HG03175 (cell line): ENCODE measurements around the gene CDC42EP4.
"Not testable (repeated sequence)": the region's sequence is repeated elsewhere in the genome, so short reads cannot be mapped to it uniquely, and the experiment has no call there.

Source experiments
- ATAC-seq: cut with Tn5 transposase; IDR thresholded peaks from one replicate; pipeline ENCODE4 v1.9.1; 2021; ENCODE audit warnings: mild to moderate bottlenecking, moderate library complexity; ENCODE audit not compliant: unreplicated experiment

CDC42EP4 gene

DNA sequence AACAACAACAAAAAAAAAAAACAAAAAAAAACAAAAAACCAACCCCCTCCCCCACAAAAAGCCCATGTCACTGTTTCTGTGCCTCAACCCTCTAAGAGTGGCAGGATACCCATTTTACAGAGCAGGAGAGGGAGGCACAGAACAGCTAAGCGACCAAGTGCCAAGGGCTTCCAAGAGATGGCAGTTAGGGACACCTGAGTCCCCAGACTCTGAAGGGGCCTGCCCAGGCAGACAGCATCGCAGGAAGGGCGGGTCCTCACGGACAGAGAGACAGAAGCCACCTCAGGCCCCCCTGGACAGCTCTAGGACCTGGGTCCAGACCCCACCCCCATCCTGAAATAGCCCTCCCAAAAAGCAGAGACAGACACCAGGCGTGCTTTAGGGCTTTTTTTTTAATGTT, 28.6 kb downstream of the CDC42EP4 start:
- no peak for ATAC-seq

DNA sequence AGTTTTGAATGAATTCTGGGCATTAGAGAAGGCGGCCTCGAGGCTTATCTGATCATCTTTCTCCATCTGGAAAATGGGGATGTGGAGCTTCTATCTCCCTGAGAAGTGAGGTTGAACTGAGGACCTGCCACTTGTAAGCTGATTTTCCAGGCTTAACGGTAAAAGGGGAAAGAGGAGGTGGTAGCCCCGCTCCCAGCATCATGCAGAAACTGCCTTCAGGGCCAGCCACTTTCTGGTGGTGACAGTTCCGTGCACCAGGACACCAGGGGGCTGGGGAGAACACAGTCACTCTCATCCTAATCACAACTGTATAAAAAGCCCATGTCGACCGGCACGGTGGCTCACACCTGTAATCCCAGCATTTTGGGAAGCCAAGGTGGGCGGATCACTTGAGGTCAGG, 29.2 kb downstream of the CDC42EP4 start:
- no peak for ATAC-seq

DNA sequence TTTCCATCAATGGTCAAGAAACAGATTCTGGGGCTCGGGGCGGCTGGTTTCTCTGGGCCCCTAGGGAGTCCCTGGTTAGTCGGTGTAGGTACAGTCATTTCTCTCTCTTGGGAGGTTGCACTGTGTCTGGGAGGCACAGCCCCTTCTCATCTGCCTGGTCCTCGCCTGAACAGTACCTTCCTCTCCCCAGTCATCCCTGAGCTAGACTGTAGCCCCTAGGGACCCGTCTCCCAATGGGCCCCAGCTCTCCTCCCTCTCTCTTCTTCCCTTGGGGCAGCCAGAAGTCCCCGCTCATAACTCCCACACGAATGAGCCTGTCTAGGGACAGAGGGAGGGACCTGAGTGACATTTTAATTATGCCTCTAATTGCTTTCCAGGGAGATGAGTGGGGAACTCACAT, 29.9 kb downstream of the CDC42EP4 start:
- peak; percentile 93 for ATAC-seq

DNA sequence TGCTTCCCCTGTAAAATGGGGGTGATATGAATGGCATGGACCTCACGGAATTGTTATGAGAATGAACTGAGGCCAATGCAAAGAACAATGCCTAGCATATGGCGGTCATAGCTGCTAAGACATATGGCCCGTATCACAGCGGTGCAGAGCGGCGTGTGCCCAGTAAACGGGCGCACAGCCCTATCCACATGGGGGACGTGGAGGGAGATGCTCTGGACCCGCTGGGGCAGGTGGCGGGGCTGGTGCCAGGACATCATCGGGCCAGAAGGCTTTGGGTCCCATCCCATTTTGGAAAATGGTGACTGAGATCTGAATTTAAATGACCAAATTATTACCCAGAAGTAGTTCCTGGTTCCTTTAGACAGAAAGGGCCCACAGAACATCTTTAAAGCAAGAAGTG, 31.6 kb downstream of the CDC42EP4 start:
- no peak for ATAC-seq

DNA sequence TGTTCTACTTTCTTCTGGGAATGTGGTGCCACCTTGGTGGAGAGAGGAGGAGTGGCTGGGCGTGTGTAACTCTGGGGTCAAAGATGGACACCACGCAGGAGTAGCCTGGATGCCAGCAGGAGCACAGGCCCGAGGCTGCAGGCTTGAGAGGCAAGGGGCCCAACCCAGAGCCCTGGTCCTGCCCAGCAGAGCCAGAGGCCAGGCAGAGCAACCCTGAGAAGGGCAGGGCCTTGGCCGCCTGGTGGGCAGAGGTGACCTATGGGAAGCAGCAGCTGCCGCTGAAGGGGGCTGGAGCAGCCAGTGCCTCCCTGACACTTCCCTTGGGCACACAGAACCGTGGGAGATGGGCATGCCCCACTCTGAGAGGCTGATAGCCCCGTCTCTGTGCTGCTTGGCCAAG, 32.1 kb downstream of the CDC42EP4 start:
- no peak for ATAC-seq

DNA sequence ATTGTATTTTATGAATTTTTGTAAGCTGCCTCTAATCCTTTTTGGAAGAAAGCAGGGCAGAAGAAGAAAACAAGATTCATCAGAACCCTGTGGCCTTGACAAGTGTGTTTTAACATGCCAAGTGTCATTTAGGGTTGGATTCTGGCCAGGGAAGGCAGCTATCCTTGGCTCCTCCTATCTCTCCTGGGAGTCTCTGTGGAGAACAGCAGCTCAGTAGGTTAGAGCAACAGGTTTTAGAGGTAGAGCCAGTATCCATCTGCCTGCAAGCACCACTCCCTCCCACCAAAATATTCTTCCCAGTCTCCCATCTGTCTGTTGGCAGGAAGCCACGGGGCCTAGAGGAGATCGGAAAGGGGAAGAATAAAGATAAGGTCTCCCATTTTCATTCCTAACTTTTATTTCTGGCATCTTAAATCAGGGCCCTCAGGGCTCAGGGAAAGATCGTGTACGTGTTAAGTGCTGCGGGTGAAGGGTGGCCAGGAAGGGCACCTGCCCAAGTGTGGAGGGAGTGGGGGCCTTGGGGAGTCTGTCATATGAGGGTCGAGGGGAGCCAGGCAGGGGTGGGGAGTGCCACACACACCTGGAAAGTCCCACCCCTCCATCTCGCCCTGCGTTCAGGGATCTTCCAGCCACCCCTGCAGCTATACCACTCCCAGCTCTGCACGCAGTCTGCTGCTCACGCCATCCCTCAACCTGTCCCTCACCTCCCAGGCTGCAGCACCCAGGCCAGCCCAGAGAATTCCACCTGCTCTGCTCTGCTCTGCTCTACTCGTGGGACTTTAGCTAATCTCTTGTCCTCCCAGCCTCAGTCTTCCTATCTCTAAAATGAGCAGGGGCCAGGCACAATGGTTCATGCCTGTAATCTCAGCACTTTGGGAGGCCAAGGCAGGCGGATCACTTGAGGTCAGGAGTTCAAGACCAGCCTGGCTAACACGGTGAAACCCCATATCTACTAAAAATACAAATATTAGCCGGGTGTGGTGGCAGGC, 33.0 kb downstream of the CDC42EP4 start:
- no peak for ATAC-seq

DNA sequence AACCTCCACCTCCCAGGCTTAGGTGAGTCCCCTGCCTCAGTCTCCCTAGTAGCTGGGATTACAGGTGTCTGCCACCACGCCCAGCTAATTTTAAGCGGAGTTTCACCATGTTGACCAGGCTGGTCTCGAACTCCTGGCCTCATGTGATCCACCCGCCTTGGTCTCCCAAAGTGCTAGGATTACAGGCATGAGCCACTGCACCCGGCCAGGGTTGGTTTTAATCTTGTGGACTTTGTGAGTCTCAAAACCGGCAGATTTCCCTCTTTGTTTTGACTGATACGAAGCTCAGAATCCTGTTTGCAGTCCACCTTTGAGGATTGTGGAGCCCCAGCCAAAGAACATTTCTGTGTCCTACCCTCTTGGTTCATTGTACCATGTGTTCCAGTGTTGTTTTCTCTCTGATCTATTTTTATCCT, 33.7 kb downstream of the CDC42EP4 start:
- ATAC-seq: no peak

DNA sequence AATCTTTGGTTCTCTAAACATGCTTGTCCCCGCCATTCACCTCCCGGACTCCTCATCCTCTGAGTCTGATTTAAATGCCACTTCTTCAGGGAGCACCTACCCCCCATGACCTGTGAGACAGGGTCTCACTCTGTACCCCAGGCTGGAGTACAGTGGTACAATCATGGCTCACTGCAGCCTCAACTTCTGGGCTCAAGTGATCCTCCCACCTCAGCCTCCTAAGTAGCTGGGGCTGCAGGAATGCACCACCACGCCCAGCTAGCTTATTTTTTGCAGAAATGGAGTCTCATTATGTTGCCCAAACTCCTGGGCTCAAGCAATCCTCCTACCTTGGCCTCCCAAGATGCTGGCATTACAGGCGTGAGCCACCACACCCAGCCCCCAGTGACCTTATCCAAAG, 37.3 kb downstream of the CDC42EP4 start:
- ATAC-seq: no peak

DNA sequence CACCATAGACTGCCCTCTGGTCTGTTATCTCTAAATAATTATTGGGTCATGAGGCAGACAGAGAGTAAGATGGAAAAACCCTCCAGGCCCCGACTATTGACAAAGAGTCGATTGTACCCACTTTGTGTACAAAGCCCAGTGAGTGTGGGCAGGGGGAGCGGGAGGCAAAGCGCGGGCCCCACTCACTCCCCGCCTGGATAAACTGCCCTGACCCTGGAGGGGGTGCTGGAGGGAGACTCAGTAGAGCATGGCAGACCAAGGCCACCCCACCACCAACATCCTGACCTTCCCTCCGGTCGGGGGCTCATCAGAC, 38.9 kb downstream of the CDC42EP4 start:
- no peak for ATAC-seq

DNA sequence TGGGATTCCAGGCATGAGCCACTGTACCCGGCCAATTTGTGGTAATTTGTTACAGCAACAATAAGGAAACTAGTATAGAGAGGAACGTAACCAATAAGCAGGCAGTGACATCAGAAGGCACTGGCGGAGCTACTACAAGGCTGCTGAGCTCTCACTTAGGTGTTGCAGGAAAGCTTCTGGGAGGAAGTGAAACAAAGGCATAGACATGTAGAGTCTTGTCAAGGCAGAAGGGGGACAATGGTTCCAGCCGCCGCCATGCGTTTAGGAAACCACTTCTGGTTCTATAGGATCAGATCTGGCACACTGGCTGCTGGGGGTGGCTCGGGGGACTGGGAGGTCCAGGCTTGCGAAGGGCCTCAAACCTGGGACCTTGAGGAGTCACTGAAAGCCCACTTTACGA, 40.7 kb downstream of the CDC42EP4 start:
- peak; percentile 98 for ATAC-seq

DNA sequence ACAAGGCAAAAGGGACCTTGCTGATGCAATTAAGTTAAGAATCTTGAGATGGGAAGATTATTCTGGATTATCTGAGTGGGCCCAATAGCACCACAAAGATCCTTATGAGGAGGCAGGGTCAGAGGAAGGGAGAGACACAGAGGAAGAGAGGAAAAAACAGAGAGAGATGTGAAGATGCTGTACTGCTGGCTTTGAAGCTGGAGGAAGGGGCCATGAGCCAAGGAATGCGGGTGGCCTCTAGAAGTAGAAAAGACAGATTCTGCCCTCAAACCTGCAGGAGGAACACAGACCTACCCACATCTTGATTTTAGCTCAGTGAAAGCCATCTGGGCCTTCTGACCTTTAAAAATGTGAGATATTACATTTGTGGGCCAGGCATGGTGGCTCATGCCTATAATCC, 42.0 kb downstream of the CDC42EP4 start:
- ATAC-seq: no peak

DNA sequence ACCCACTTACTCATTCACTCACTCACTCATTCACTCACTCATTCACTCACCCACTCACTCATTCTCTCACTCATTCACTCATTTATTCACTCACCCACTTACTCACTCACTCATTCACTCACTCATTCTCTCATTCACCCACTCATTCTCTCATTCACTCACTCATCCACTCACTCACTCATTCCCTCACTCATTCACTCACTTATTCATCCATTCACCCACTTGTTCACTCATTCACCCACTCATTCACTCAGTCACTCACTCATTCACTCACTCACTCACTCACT, 42.5 kb downstream of the CDC42EP4 start:
- ATAC-seq: no peak

DNA sequence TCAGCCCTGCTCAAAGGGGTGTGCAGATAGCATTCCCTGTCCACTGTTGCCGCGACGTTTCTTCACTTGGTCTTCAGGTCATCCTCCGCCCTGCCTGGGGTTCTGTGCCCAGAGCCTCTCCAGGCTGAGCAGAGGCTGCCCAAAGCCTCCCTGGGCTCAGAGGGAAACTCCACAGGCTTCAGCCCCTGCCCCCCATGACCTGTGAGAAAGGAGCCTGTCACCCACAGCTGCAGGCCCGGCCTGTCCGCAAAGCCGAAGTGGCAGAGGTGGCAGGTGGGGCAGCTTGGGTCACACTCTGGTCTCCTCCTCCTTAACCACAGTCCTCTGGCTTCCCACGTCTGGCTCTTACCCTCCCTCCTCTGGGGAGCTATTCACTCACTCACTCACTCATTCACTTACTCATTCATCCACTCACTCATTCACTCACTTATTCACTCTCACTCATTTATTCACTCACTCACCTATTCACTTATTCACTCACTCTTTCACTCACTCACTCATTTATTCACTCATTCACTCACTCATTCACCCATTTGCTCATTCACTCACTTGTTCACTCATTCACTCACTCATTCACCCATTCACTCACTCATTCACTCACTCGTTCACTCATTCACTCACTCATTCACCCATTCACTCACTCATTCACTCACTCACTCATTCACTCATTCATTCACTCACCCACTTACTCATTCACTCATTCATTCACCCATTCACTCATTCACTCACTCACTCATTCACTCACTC, 43.0 kb downstream of the CDC42EP4 start:
- ATAC-seq: no peak

DNA sequence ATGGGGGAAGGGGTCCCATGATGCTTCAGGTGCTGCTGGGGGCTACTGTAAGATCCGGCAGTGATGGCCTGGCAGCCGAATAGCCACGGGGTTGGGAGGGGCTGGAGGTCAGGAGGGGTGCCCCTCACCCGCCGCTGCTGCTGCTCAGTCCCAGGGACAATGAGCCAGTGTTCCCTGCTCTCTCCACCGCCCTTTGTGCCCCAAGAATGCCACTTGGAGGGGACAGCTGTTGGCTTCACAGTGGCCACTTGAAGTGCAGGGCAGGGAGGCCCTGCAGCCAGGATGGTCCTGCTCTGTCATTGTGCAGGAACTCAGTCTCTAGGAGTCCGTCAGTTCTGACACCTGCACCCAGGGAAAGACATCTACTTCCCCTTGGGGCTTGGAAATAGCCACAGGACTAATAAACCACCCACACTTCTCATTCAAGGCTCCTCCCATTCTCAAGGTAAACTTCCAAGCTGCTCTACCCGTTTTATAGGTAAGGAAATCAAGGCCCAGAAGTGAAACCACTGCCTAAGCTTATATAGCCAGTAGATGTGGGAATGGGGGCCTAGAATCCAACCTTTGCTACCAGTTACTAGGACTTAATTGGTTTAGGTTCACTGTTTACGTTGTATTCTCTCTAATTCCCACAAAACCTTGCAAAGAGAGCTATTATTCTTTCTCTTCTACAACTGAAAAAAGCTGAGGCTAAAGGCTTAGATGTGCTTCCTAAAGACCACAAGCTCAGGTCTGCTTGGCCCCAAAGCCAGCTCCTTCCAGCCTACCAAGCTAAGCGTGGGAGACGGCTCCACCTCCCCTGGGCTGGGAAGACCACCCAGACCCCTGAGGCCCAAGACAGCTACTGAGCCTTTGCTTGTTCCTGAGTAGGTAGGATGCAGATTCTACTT, 43.9 kb downstream of the CDC42EP4 start:
- no peak for ATAC-seq

DNA sequence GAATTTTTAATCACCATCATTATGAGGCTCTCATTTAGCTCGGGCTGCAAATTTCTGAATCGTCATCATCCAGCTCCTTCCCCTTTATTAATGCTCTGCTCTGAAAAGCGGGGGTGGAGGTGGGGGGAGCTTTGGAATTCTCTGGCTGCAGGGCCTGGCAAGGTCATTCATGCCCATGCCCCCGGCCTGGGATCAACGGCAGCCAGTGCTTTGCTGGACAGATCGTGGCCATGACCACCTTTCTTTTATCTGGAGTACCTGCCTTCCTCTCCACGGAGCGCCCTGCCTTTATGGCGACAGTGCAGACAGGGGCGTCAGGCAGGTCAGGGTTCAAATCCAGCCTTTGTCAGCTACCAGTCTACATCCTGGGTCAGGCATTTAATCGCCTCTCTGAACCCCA, 45.0 kb downstream of the CDC42EP4 start:
- no peak for ATAC-seq

DNA sequence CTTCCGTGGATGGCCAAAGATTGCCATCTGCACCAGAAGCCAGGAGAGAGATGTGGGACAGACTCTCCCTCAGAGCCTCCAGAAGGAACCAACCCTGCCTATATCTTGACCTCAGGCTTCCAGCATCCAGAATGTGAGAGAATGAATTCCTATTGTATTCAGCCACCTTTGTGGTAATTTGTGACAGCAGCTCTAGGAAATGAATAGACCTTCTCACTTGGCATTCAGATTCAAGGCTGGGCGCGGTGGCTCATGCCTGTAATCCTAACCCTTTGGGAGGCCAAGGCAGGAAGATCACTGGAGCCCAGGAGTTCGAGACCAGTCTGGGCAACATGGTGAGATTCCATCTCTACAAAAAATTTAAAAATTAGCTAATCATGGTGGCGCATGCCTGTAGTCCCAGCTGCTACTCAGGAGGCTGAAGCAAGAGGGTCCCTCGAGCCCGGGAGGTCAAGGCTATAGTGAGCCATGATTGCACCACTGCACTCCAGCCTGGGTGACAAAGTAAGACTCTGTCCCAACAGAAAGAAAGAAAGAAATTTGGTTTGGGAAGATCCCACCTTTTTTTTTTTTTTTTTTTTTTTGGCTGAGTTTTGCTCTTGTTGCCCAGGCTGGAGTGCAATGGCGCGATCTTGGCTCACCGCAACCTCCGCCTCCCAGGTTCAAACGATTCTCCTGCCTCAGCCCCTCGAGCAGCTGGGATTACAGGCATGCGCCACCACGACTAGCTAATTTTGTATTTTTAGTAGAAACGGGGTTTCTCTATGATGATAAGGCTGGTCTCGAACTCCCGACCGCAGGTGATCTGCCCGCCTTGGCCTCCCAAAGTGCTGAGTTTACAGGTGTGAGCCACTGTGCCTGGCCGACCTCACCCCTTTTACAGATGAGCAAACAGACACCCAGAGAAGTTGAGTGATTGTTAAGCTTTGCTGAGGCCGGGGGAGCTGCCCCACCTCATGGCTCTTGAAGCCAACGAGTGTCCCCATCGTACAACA, 45.9 kb downstream of the CDC42EP4 start:
- ATAC-seq: no peak

DNA sequence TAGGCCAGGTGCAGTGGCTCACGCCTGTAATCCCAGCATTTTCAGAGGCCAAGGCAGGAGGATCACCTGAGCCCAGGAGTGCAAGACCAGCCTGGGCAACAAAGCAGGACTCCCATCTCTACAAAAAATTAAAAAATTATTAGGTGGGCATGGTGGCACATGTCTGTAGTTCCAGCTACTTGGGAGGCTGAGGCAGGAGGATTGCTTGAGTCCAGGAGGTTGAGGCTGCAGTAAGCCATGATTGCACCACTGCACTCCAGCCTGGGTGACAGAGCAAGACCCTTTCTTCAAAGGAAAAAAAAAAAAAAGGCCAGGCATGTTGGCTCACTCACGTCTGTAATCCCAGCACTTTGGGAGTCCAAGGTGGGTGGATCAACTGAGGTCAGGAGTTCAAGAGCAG, 47.4 kb downstream of the CDC42EP4 start:
- ATAC-seq: not testable (repeated sequence)

DNA sequence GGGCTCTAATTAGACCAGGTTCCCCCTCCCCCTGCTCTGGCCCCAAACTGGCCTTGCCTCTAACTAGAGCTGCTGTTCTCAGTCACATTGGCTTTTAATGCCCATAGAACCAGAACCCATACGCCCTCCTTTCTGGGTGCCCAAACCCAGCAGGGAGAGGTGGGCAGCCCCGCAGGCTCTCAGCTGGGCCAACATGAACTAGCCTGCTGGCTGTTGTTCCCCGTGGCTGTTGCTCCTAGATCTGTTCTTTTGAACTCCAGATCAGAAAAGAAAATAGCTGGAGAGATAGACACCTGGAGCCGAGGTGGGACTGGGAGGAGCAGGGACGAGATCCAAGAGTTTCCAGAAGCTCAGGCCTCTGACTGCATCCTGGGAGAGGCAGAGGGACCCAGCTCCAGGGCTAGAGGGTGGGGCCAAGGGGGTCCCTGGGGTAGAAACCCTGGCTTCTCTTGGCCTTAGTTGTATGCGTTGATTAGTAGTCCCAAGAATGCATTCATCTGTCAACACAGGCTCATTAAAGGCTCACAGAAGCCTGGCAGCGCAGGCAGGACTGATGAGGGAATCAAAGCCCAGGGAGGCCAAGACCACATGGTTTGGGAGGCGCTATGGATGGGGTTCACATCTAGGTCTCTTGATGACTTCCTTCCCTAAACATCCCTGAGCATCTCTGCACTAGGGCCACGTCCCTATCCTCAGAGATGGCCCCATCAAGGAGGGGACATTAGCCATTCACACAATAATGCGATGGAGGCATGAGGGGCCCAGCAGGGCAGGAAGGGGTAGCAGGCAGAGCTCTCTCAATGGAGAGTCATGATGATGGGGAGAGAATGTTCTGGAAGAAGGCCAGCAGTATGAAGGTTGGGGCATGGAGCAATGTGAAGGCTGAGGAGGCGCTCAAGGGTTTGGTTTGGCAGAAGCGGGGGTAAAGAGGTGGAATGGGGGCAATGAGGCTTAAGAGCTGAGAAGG, 48.8 kb downstream of the CDC42EP4 start:
- no peak for ATAC-seq
